Esophagus squamous epithelium (tissue), 5 donors: ENCODE measurements around the gene TCHH. TPM values are rescaled to one million over a fixed set of nuclear protein-coding genes. Genes with fewer than 3 reads are reported as not detected.

Experiments
- DNase-seq: peaks from one replicate; lab custom pipeline; 2025; lab: John Stamatoyannopoulos, UW
- H3K27ac ChIP-seq, 4 donors: fragments of 200-600 bp; sonication (generic); one replicate each; pipeline ENCODE4 v1.5.1; 2016 to 2019; ENCODE audit warnings: mild to moderate bottlenecking in 1 of 4
- H3K27me3 ChIP-seq, 4 donors: fragments of 200-600 bp; sonication (generic); 1 replicate in 3 of 4; 2 replicates in 1 of 4; pipeline versions ENCODE4 v1.5.1 to v1.6.0; 2017 to 2021; ENCODE audit warnings: antibody characterized with exemption in 1 of 4
- H3K36me3 ChIP-seq, 3 donors: fragments of 200-600 bp; sonication (generic); one replicate each; pipeline ENCODE4 v1.5.1; 2016 to 2019
- H3K4me1 ChIP-seq, 3 donors: fragments of 200-600 bp; sonication (generic); one replicate each; pipeline ENCODE4 v1.5.1; 2017 to 2019
- H3K4me3 ChIP-seq, 4 donors: fragments of 200-600 bp; sonication (generic); 1 replicate in 3 of 4; 2 replicates in 1 of 4; pipeline ENCODE4 v1.5.1; 2016 to 2019; ENCODE audit warnings: mild to moderate bottlenecking in 2 of 4, moderate library complexity in 1 of 4
- H3K9me3 ChIP-seq, 3 donors: fragments of 200-600 bp; sonication (generic); one replicate each; pipeline ENCODE4 v1.5.1; 2016 to 2019
- CTCF ChIP-seq, 6 experiments: fragments of 450-650 bp in 4 of 6; fragments of 200-600 bp in 2 of 6; sonication (generic) in 2 of 6; IDR thresholded peaks; one replicate each; pipeline ENCODE4 v1.5.1; 2016 to 2019; ENCODE audit warnings: antibody characterized with exemption in 6 of 6, mild to moderate bottlenecking in 4 of 6, moderate library complexity in 4 of 6
- POLR2A ChIP-seq, 4 donors: fragments of 450-650 bp; IDR thresholded peaks; one replicate each; pipeline ENCODE4 v1.6.1; 2017; ENCODE audit warnings: antibody characterized with exemption in 4 of 4, mild to moderate bottlenecking in 4 of 4, moderate library complexity in 3 of 4
- WGBS, 2 donors: methylation state at CpG; one replicate each; pipeline ENCODE4 v1.1.5; 2018; 5-methylcytosine and 5-hydroxymethylcytosine counted together
- intact Hi-C: fragments of 100-400 bp; cut with DNase I; formaldehyde crosslinking; loops from one replicate; pipeline ENCODE4 v1.15.0; 2022
- total RNA-seq, 4 donors: library from RNA; depleted of rRNA; stranded (reverse); fragments of >200 nt; gene quantifications; one replicate each; pipeline ENCODE4 v1.1.0, GENCODE V29; 2016
- donor health status: DM: yes; HTN: yes; CAD: no.

TCHH gene
- total RNA-seq, 4 donors from 2014 or later, result 0.18 to 0.44 (median 0.19) TPM

- 12 to 25% methylated on average over 15 of the region's 15 CpGs for WGBS, 2 donors
- TF ChIP-seq POLR2A (IDR thresholded peaks at IDR 0.05) (no peak), CTCF (IDR thresholded peaks at IDR 0.05) (no peak)
- DNase-seq, result no peak
- peak overlapping the region; percentile 28 to 66 (median 52) for H3K4me3 ChIP-seq
- H3K9me3 ChIP-seq, result peaks cover 6 to 22% (median 19%) of the 10 kb centered on the region in 3 donors
- peaks cover 10 to 100% (median 41%) of the 10 kb centered on the region in 4 donors for H3K27me3 ChIP-seq
- H3K4me1 ChIP-seq, result peaks cover 19 to 59% (median 31%) of the 10 kb centered on the region in 3 donors
- H3K27ac ChIP-seq, result no peak overlapping the region
- intact Hi-C loops, result no loop called here
- H3K36me3 ChIP-seq, result no peaks in the 10 kb centered on the region
Measured at GRCh38 chr1:152109998-152110294, 5.3 kb downstream of the TCHH start.

GRCh38 chr1:152109231-152109997 is 5.8 kb downstream of the TCHH start:
- H3K4me1 ChIP-seq, result peaks cover 19 to 59% (median 31%) of the 10 kb centered on the region in 3 donors
- H3K9me3 ChIP-seq, result peaks cover 6 to 22% (median 19%) of the 10 kb centered on the region in 3 donors
- DNase-seq, result no peak
- no peak overlapping the region for H3K27ac ChIP-seq
- 18 to 29% methylated on average over 31 of the region's 31 CpGs for WGBS, 2 donors
- intact Hi-C loops, result no loop called here
- H3K36me3 ChIP-seq, result no peaks in the 10 kb centered on the region
- H3K4me3 ChIP-seq, result peak overlapping the region; percentile 28 to 66 (median 52)
- TF ChIP-seq CTCF (IDR thresholded peaks at IDR 0.05), result no peak
- no peak for TF ChIP-seq POLR2A (IDR thresholded peaks at IDR 0.05)
- peaks cover 10 to 100% (median 42%) of the 10 kb centered on the region in 4 donors for H3K27me3 ChIP-seq

GRCh38 chr1:152108882-152109222 is 6.4 kb downstream of the TCHH start:
- DNase-seq, result no peak
- H3K4me3 ChIP-seq, result peak overlapping the region in 3 of 4 donors; percentile 49 to 66 (median 55)
- peaks cover 10 to 100% (median 41%) of the 10 kb centered on the region in 4 donors for H3K27me3 ChIP-seq
- H3K9me3 ChIP-seq, result peaks cover 6 to 22% (median 19%) of the 10 kb centered on the region in 3 donors
- H3K4me1 ChIP-seq, result peaks cover 19 to 59% (median 31%) of the 10 kb centered on the region in 3 donors
- no peak for TF ChIP-seq POLR2A (IDR thresholded peaks at IDR 0.05)
- TF ChIP-seq CTCF (IDR thresholded peaks at IDR 0.05), result no peak
- no peak overlapping the region for H3K27ac ChIP-seq
- H3K36me3 ChIP-seq, result no peaks in the 10 kb centered on the region
- intact Hi-C loops, result no loop called here
- WGBS, 2 donors, result 31 to 35% methylated on average over 28 of the region's 28 CpGs

- H3K36me3 ChIP-seq, result no peaks in the 10 kb centered on the region
- DNase-seq, result no peak
- peak overlapping the region; percentile 11 to 66 (median 52) for H3K4me3 ChIP-seq
- peaks cover 8 to 100% (median 37%) of the 10 kb centered on the region in 4 donors for H3K27me3 ChIP-seq
- H3K9me3 ChIP-seq, result peaks cover 6 to 22% (median 19%) of the 10 kb centered on the region in 3 donors
- no peak overlapping the region for H3K27ac ChIP-seq
- intact Hi-C loops, result no loop called here
- TF ChIP-seq POLR2A (IDR thresholded peaks at IDR 0.05), result no peak
- TF ChIP-seq CTCF (IDR thresholded peaks at IDR 0.05), result no peak
- H3K4me1 ChIP-seq, result peaks cover 19 to 59% (median 31%) of the 10 kb centered on the region in 3 donors
- WGBS, 2 donors, result 27 to 28% methylated on average over 67 of the region's 67 CpGs
Measured at GRCh38 chr1:152107984-152108881, 7.0 kb downstream of the TCHH start.
